ENCODE data around the gene LY86.

DNA sequence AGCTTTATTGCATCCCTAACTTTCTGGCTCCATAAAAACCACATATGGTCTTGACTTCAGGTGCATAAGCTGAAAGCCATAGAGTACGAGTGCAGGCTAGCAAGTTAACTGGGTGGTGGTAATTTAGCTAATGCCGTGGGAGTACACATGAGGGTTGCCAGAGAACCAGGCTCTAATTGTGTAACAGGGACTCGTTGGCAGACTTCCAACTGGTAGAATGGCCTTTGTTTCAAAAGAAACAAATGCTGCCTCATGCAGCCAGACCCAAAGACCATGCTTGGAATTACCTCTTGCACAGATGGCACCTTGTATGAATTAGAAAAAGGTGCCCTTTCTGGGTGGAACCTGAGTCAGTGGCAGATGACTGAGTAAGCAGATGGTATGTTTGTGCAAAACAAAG, 73.2 kb downstream of the LY86 start:
- TF ChIP-seq POLR2A (IDR thresholded peaks at IDR 0.05) (no peak), EP300 (IDR thresholded peaks at IDR 0.05) (no peak)
- TF ChIP-seq, protein P1, sequence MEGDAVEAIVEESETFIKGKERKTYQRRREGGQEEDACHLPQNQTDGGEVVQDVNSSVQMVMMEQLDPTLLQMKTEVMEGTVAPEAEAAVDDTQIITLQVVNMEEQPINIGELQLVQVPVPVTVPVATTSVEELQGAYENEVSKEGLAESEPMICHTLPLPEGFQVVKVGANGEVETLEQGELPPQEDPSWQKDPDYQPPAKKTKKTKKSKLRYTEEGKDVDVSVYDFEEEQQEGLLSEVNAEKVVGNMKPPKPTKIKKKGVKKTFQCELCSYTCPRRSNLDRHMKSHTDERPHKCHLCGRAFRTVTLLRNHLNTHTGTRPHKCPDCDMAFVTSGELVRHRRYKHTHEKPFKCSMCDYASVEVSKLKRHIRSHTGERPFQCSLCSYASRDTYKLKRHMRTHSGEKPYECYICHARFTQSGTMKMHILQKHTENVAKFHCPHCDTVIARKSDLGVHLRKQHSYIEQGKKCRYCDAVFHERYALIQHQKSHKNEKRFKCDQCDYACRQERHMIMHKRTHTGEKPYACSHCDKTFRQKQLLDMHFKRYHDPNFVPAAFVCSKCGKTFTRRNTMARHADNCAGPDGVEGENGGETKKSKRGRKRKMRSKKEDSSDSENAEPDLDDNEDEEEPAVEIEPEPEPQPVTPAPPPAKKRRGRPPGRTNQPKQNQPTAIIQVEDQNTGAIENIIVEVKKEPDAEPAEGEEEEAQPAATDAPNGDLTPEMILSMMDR (IDR thresholded peaks at IDR 0.05) = no peak
